KBM-7 (cell line): ENCODE results near the gene SMU1.

ENCODE experiments used
- DNase-seq: peaks from one replicate; pipeline ENCODE4 v3.0.0-alpha.2; 2015
- in situ Hi-C: fragments of 300-500 bp; cut with MboI; formaldehyde crosslinking; loops from 2 replicates; pipeline ENCODE4 v1.14.3; 2020; ENCODE audit warnings: low sequenced_read_pairs, low pct_unique_long_range_greater_than_20kb, mixed read lengths

SMU1 gene

GRCh38 chr9:33065157-33066076 is 11.1 kb downstream of the SMU1 start:
- DNase-seq = no peak
- in situ Hi-C loops = no loop called here

- in situ Hi-C loops = no loop called here
- no peak for DNase-seq
Observed at GRCh38 chr9:33051144-33051543, 25.3 kb downstream of the SMU1 start.

DNA sequence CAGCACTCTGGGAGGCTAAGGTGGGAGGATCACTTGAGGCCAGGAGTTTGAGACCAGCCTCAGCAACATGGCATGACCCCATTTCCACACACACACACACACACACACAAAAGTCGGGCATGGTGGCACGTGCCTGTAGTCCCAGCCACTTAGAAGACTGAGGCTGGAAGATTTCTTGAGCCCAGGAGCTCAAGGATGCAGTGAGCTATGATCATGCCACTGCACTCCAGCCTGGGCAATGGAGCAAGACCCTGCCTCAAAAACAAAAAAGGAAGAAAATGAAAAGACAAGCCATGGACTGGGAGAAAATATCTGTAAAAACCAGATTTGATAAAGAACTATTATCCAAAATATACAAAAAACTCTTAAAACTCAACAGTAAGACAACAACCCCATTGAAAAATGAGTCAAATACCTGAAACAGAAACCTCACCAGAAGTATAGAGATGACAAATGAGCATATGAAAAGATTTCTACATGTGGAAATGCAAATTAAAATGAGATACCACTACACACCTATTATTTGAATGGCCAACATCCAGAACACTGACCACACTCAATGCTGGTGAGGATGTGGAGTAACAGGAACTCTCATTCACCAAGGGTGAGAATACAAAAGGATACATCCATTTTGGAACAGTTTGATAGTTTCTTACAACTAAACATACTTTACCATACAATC is 26.7 kb downstream of the SMU1 start:
- no peak for DNase-seq
- in situ Hi-C loops = no loop called here

DNA sequence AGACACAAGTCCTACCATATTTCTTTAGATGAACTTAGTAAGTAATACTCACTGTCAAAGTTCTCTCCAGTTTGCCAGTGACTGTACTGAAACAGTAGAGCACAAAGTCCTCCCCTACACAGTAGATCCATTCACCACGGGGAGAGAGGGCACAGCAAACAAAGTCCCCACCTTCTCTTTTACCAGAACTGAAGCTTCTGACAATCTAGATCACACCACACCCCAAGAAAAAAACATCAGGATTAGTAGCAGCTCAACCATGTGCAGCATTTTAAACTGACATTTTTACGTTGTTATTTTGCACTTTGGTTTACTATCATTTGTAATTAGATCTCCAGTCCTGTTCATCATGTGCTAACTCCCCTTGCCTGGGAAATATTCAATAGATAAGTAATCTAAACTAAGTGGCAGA is 28.4 kb downstream of the SMU1 start:
- no peak for DNase-seq
- in situ Hi-C loops = no loop called here

- DNase-seq = no peak
- in situ Hi-C loops = no loop called here
Observed at GRCh38 chr9:33046061-33046460, 30.4 kb downstream of the SMU1 start.

DNA sequence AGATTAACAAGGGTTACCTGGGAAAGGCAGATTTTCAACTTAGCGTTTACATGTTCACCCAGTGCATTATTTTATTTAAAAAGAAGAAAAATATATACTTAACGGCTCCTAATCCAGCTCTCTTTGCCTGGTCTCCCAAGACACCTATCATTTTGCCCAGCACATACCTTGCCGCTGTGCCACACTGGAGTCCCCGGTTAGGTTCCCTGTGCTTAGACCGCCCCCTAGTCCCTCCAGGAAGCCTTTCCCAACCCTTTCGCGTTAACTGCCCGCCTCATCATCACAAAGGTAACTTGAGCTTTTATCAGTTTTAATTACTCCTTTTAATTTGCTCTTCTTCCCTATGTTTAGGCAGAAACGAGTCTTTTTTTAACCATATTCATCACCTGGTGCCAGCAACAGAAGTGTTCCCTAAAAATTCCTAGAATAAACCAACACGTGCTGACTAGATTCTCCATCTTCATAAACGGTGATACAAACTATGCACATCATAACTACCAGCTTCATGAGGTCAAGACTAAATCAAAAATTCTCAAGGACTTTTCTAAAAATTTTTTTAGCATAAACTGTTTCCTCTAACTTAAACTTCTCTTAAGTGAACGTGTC is 31.7 kb downstream of the SMU1 start:
- no peak for DNase-seq
- in situ Hi-C loops = no loop called here

- DNase-seq = no peak
Observed at GRCh38 chr9:33044162-33044673, 32.3 kb downstream of the SMU1 start.

DNA sequence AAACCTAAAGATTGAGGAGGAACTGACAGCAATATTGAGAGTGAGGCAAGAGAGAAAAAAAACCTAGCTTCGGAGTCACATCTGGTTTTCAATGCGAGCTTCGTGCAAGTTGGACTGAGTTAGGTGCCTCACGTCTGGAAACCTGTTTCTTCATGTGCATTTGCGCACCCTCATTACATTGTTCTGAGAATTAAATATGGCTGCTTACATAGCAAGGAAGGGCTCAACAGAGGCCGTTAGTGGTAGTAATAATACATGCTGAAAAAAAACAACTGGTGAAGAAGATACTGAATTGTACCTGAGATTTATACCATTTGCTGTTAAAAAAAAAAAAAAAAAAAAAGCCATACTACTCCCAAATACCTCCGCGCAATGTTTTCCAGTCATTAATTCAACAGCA is 32.8 kb downstream of the SMU1 start:
- in situ Hi-C loops = no loop called here
- DNase-seq = no peak

More at GRCh38 chr9:33044162-33044673, 32.3 kb downstream of the SMU1 start:
- in situ Hi-C loops = no loop called here

DNA sequence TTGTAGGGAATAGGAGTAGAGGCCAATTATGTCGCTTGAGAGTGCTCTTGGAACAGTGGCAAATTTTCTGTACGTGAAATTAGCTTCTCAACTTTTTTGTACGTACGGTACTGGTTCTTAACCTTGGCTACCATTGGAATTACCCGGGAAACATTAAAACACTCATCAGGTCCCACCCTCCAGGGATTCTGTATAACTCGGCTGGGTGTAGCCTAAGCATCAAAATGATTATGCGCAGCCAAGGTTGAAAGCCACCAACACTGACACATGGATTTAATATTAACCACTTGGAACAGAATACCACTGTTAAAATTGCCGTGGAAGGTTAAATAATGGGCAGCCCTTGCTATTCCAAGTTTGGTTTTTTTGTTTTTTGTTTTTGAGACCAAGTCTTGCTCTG is 34.0 kb downstream of the SMU1 start:
- in situ Hi-C loops = no loop called here
- no peak for DNase-seq

DNA sequence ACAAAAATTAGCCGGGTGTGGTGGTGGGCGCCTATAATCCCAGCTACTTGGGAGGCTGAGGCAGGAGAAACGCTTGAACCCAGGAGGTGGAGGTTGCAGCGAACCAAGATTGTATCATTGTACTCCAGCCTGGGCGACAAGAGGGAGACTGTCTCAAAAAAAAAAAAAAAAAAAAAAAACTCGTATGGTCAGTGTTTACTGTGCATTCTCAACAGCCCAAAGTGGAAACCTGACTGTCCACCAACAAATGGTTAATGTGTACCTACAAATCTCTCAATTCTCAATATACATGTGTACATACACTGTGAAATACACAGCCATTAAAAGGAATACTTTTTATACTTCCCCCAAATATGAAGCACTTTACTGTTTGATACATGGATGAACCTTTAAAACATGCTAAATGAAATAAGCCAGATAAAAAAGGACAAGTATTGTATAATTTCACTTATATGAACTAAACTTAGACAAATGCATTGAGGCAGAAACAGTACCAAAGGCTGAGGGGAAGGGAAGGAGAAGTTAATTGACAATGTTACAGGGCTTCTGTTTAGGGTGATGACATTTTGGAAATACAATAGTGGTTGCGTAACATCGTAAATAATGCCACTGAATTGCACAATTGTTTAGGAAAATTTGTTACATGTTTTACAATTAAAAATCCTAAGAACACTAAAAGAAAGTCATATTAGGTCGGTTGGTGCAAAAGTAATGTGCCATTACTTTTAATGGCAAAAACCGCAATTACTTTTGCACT is 34.9 kb downstream of the SMU1 start:
- DNase-seq = peak; percentile 35
- in situ Hi-C loops = no loop called here

DNA sequence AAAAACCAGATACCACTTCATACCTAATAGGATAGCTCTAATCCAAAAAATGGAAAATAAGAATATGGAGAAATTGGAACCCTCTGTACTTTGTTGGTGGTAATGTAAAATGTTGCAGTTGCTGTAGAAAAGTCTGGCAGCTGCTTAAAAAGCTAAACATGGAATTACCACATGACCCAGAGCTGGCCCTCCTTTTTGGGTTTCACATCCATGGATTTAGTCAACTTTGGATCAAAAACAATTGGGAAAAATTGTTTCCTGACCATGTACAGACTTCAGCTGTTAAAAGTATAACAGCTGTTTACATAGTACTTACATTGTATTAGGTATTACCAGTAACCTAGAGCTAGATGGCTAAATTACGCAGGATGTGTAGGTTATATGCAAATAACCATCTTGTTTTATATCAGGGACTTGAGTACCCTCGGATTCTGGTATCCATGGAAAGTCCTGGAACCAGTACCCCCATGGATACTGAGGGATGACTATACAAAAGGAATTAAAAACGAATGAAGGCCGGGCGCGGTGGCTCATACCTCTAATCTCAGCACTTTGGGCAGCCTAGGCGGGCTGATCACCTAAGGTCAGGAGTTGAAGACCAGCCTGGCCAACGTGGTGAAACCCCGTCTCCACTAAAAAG is 35.6 kb downstream of the SMU1 start:
- in situ Hi-C loops = no loop called here
- no peak for DNase-seq

GRCh38 chr9:33032865-33033264 is 43.6 kb downstream of the SMU1 start:
- in situ Hi-C loops = no loop called here
- no peak for DNase-seq

DNA sequence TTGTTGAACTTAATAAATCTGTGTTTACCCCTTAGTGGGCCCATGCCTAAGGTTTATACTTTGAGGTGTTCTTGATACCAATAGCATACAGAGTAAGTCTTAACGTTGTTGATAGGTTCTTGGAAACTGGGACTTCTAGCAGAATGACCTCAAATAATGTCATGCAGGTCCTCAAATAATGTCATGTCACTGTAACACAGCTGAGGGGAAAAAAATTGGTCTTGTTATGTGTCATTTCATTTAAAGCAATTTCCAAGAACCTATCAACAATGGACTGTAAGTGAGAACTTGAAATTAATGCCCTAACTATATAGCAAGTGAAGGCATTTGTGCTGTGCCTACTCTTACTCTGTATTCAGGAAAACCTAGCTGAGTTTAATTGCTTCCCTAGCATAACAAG is 44.2 kb downstream of the SMU1 start:
- in situ Hi-C loops = no loop called here
- no peak for DNase-seq

DNA sequence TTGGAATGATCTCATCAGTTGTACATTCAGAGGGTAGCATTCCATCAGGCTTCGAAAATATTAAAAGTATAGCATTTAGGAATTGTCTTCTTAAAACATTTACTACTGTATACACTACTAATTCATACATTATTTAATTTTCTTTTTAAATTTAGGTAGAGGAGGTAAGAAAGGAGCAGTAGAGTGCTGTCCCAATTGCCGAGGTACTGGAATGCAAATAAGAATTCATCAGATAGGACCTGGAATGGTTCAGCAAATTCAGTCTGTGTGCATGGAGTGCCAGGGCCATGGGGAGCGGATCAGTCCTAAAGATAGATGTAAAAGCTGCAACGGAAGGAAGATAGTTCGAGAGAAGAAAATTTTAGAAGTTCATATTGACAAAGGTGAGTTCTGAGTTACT is 46.2 kb downstream of the SMU1 start:
- DNase-seq = no peak
- in situ Hi-C loops = no loop called here

GRCh38 chr9:33029231-33029786 is 47.2 kb downstream of the SMU1 start:
- no peak for DNase-seq
- in situ Hi-C loops = no loop called here

- in situ Hi-C loops = no loop called here
- peak; percentile 75 for DNase-seq
Observed at GRCh38 chr9:33025572-33026342, 50.7 kb downstream of the SMU1 start.

DNA sequence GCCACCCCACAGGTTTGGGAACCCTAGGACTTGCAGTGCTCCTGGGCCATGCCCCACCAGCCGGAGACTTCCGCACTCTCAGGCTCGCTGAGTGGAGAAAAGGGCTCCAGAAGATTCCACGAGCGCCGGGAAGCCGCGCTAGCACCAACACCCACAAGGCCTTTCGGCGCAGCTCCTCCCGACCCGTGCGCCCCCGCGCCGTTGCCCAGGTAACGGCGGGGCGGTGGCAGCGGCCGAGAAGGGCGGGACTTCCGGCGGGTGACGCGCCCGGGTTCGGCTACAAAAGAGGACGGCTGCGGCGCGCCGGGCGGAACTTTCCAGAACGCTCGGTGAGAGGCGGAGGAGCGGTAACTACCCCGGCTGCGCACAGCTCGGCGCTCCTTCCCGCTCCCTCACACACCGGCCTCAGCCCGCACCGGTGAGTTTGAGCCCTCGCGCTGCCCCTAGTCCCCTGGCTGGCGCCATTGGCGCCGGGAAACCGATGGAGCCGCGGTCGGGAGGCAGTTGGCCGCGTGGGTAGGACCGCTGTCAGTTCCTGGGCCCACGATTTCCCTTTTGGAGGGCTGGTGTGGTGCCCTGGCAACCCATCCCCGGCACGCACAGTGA is 51.4 kb downstream of the SMU1 start, which contains the start of gene DNAJA1:
Gene DNAJA1 (plus strand): TSS at position 308 of the 606 bp plus-strand sequence. CDS start 1,212 bp downstream, outside the sequence.
- in situ Hi-C loops = no loop called here
- peak; percentile 96 for DNase-seq
